Kidney epithelial cell (primary cell): Measurements from ENCODE around the gene MBLAC1. TPM values are rescaled to one million over a fixed set of nuclear protein-coding genes. Genes with fewer than 3 reads are reported as not detected.
A peak's percentile ranks its signal among the peaks of the same experiment; 100 is the strongest.
"Not testable (repeated sequence)": the region's sequence is repeated elsewhere in the genome, so short reads cannot be mapped to it uniquely, and the experiment has no call there.

Experiments used
- DNase-seq: peaks from one replicate; pipeline ENCODE4 v3.0.0-alpha.2; 2010; ENCODE audit warnings: low read depth
- H3K27me3 ChIP-seq: 2 replicates; pipeline ENCODE4 v1.6.0; 2011; ENCODE audit warnings: low read length; ENCODE audit not compliant: control insufficient read depth, insufficient read depth
- H3K36me3 ChIP-seq: 2 replicates; pipeline ENCODE4 v1.5.1; 2011; ENCODE audit warnings: low read length; ENCODE audit not compliant: control insufficient read depth, insufficient read depth
- H3K4me3 ChIP-seq: 2 replicates; pipeline ENCODE4 v1.5.1; 2011; ENCODE audit warnings: low read depth, mild to moderate bottlenecking, control low read depth, low read length
- CTCF ChIP-seq: IDR thresholded peaks from 2 replicates; pipeline ENCODE4 v1.5.1; 2011; ENCODE audit warnings: mild to moderate bottlenecking, moderate library complexity, low read length, control low read depth, inconsistent platforms; ENCODE audit not compliant: insufficient read depth, poor library complexity, severe bottlenecking
- total RNA-seq: library from RNA; depleted of rRNA; stranded (reverse); fragments of >200 nt; gene quantifications from 2 replicates; pipeline ENCODE4 v1.2.3, GENCODE V29; 2015

The MBLAC1 gene
- total RNA-seq, 1 donor from 2014 or later, result 2.3 TPM

DNA sequence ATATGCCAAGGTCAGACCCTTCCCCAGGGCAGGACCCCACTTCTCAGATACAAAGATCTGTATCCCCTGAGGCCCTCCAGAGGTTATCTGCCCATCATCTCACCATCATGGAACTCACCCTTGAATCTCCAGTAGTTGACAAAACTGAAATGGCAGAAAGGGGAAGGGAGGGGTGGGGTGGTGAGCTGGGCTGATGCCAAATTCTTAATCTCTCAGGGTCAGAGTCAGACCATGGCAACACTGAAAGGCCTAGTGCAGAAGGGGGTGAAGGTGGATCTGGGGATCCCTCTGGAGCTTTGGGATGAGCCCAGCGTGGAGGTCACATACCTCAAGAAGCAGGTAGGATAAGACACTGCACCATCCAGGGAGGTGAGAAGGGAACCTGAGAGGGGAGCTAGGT lies 4.2 kb upstream of the MBLAC1 start:
- DNase-seq, result no peak
- Histone ChIP-seq H3K27me3 (no peaks in the 10 kb centered on the region), H3K4me3 (no peak overlapping the region), H3K36me3 (no peaks in the 10 kb centered on the region)
- no peak for TF ChIP-seq CTCF

DNA sequence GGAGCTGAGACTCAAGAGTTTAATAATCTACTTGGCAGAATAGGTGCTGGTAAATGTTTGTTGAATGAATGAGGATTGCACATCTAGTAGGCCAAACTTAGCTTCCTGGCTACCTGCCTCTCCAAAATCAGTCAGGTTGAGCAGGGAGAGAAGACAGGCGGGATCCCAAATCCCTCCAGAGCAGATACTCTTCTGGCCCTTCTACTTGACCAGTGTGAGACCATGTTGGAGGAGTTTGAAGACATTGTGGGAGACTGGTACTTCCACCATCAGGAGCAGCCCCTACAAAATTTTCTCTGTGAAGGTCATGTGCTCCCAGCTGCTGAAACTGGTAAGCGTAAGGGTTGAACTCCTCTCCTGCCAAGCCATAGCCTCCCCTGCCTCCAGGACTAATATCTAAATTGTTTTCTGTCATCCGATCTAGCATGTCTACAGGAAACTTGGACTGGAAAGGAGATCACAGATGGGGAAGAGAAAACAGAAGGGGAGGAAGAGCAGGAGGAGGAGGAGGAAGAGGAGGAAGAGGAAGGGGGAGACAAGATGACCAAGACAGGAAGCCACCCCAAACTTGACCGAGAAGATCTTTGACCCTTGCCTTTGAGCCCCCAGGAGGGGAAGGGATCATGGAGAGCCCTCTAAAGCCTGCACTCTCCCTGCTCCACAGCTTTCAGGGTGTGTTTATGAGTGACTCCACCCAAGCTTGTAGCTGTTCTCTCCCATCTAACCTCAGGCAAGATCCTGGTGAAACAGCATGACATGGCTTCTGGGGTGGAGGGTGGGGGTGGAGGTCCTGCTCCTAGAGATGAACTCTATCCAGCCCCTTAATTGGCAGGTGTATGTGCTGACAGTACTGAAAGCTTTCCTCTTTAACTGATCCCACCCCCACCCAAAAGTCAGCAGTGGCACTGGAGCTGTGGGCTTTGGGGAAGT lies 2.2 kb upstream of the MBLAC1 start:
- Histone ChIP-seq H3K27me3 (no peaks in the 10 kb centered on the region), H3K4me3 (no peak overlapping the region), H3K36me3 (no peaks in the 10 kb centered on the region)
- no peak for TF ChIP-seq CTCF
- DNase-seq, result no peak

GRCh38 chr7:100126239-100126930 lies 382 bp upstream of the MBLAC1 start:
- peak; percentile 26 for DNase-seq
- Histone ChIP-seq H3K27me3 (no peaks in the 10 kb centered on the region), H3K36me3 (no peaks in the 10 kb centered on the region), H3K4me3 (peak overlapping the region; percentile 64)
- TF ChIP-seq CTCF, result no peak

DNA sequence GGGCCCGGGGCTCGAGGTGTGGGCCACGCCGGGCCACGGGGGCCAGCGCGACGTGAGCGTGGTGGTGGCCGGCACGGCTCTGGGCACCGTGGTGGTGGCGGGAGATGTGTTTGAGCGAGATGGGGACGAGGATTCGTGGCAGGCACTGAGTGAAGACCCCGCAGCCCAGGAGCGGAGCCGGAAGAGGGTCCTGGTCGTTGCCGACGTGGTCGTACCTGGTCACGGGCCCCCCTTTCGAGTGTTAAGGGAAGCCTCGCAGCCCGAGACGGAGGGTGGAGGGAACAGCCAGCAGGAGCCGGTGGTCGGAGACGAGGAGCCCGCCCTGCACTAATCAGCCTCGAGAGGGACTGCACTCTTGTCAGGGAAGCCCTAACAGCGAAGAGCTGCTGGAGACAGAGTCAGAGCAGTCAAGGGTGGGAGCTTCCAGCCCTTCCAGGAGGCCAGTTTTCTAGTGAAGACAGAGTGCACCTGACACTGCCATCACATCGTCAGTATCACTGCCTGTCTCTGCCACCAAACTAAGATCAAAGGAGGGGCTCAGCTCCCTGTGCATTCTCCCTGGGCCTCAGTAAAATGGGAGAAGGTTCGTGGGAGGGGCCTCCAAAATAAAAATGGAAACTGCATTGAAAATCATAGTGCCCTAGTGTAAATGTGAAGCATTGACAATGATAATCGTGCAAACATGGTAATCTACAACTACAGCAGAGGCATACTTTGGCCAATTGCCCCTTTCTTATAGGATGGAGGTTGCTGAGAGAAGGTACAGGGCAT lies 1.3 kb downstream of the MBLAC1 start:
- Histone ChIP-seq H3K36me3 (no peaks in the 10 kb centered on the region), H3K27me3 (no peaks in the 10 kb centered on the region), H3K4me3 (peak overlapping the region; percentile 64)
- DNase-seq, result no peak
- no peak for TF ChIP-seq CTCF

GRCh38 chr7:100128637-100128963 lies 1.8 kb downstream of the MBLAC1 start:
- Histone ChIP-seq H3K27me3 (no peaks in the 10 kb centered on the region), H3K4me3 (no peak overlapping the region), H3K36me3 (no peaks in the 10 kb centered on the region)
- no peak for DNase-seq
- TF ChIP-seq CTCF, result no peak

DNA sequence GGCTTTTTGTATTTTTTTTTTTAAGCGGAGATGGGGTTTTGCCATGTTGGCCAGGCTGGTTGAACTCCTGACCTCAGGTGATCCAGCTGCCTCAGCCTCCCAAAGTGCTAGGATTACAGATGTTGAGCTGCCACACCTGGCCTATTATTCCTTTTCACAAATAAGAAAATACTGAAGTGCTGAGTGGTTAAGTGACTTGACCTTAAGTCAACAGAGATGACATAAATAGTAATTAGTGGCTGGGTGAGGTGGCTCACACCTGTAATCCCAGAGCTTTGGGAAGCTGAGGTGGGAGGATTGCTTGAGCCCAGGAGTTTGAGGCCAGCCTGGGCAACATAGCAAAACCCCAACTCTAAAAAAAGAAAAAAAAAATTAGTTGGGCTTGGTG lies 3.4 kb downstream of the MBLAC1 start:
- H3K27me3 ChIP-seq, H3K36me3 ChIP-seq, DNase-seq, H3K4me3 ChIP-seq: not testable (repeated sequence)
